Medulla oblongata (tissue), 1 donor: ENCODE results near the gene REEP6.
"Not testable (repeated sequence)": the region's sequence is repeated elsewhere in the genome, so short reads cannot be mapped to it uniquely, and the experiment has no call there.

Experiments
- DNase-seq: peaks from one replicate; pipeline ENCODE4 v3.0.0-alpha.2; 2015; ENCODE audit errors: extremely low spot score

The REEP6 gene

GRCh38 chr19:1472231-1473084 is 18.5 kb upstream of the REEP6 start:
- no peak for DNase-seq

DNA sequence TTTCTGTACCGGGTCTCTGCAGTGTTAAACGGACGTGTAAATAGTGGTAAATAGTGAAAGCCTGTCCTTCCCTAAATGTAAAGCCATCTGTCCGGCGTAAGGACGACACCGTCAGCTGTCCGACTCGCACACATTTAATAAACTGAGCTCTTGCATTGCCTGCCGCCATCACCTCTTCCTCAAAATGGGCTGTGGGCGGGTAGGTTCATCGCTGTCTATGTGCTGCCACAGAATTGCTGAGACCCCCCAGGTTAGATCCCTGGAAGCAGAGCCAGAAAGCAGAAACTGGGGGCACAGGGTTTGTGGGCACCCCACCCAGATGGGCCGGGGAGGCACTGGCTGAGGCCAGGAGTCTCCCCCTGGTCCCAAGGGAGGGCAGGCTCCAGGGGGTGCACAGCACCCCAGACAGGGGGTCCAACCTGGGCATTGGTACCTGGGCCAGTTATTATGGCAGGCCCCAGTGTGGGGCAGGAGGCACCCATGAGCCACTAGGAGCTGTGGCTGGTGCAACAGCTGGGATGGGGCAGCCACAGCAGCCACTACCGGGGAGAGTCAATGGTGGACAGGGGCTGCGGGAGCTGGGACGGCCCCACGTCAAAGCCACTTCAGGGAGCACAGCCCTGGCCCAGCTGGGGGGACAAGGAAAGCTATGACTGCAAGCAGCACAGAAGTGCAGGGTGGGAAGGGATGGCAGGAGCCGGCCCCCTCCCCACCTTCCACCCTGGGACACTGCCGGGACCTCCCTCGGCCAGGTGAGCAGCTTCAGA is 17.7 kb upstream of the REEP6 start:
- DNase-seq, result no peak

DNA sequence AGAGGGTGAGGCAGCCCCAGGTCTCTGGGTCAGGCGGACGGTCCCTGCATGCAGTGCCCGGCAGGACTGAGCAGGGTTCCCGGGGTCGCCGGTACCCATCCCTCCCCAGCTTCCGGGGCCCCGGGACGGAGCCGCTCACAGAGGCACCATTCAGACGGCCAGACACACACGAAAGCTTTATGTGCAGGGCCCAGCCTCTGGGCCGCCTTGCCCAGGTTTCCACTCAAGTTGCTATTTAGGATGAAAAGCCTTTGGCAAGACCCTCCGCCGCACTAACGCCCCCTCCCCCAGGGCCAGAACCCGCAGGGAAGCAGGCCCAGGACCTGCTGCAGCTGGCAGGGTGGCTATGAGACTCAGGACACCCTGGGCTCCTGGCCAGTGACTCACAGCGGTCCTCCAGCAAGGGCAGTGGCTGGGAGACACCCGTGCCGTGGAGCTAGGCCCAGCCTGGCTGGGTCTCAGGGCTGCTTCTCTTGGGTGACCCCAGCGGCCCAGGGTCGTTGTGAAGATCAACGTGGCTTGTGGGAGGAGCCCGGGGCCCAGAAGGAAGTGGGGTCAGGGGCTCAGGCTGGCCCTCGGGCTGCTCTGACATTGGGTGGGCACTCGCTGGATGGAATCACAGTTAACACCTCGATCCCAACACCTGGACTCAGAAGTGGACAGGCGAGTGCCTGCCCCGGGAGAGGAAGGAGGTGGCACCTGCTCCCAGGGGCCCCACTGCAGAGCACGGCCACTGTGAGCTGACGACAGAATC is 16.8 kb upstream of the REEP6 start:
- DNase-seq, result peak; percentile 84

- DNase-seq, result no peak
Observed at GRCh38 chr19:1474765-1475351, 16.1 kb upstream of the REEP6 start.

DNA sequence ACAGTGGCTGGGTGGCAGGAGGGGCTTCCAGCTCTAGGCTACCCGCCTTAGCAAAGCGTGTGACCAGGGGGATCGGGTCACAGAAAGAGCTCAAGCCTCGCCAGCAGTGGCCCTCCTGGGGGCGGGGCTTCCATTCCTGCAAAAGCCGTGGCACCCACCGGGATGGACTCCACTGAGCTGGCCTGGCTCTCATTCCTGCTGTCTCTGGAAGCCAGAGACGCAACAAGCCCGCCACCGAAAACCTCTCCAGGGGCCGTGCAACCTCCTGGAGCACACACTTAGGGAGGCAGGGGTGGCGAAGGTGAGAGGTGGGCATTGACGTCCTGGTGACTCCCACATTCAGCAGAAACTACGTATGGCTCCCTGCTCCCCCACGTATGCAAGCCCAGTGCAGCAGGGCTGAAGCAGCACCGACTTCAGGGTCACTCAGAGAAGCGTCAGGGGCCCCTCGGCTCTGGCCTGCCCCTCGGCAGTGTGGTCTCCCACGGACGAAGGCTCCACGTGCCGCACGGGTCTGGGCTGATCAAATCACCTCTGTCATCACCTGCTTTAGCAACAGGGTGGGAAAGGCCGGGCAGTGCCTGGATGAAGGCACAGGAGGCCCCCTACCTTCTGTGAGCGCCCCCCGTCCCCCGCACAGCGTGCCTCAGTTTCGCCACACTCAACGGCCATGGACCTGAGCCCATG is 15.1 kb upstream of the REEP6 start:
- DNase-seq, result no peak

DNA sequence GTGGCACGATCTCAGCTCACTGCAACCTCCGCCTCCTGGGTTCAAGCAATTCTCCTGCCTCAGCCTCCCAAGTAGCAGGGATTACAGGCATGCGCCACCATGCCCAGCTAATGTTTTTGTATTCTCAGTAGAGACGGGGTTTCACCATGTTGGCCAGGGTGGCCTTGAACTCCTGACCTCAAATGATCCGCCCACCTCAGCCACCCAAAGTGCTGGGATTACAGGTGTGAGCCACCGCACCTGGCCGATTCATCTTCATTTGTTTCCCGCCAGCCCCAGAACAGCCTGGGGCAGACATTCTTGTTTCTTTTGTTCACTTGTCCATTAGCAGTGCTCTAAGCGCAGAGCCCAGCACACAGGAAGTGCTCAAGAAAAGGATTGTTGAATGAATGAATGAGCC is 13.9 kb upstream of the REEP6 start:
- not testable (repeated sequence) for DNase-seq

DNA sequence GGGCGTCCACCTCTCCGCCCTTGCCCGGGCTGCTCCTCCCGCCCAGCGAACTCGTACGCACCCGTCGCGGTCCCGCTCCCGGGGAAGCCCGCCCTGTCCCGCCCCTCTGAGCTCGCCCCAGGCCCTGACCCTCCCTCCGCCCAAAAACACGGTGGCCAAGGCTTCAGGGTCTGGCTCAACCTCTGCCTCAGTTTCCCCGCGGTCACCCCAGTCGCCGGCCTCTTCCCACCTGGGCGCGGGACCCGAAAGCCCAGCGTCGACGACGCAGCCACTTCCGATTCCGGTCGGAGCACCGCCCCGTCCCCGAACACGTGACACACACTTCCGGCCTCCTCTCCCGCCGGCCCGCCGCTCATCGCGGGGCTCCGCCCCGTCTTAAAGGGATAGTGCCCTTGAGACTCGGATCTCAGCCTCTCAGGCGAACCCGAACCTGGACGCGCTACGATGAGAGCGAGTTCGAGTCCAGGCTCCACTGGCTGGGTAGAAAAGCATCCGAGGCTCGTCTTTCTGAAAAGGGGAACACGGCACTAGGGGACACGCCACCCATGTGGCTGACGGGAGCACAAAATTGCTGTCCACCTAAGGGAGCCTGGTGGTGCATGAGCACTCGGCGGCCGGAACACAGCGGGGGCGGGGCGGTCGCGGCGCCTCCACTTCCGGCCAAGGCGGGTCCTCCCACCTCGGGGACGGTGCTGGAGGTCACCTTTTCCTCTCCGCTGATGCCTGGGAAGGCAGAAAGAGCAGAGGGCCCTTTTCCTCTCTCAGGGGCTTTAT is 11.9 kb upstream of the REEP6 start, which contains the start of gene C19orf25:
C19orf25 (minus strand) TSS at position 282 of the 774 bp plus-strand sequence. CDS start 312 bp downstream, outside the sequence.
- DNase-seq, result peak; percentile 96

DNA sequence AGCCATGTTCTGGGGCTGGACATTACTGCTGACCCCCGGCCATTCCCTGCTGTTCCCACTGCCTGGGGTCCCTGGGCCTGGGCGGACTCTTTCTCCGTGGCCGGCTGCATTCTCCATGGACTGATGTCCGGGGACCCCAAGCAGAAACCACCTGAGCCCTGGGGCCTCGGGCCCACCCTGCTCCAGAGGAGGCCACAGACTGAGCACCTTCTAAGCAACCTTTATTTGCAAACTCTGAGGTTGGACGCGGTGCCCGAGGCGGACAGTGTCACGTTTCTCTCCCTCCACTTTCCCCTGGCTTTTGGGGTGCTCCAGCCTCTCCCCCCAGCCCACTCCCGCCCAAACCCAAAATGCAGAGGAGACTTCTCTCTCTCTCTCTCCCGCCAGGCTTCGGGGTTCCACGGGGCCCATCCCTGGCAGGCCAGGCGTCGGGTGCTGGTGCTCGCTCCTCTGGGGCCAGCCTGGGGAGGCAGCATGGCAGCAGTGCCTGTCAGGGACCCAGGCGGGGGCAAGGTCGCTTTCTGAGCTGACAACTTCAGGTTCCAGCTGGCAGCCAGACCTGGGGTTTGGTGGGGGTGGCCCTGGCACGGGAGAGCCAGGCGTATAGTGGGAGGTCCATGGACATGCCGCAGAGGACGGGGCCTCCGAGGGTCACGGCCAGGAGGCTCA is 9.6 kb upstream of the REEP6 start:
- DNase-seq, result no peak

GRCh38 chr19:1481893-1482360 is 9.1 kb upstream of the REEP6 start:
- no peak for DNase-seq

DNA sequence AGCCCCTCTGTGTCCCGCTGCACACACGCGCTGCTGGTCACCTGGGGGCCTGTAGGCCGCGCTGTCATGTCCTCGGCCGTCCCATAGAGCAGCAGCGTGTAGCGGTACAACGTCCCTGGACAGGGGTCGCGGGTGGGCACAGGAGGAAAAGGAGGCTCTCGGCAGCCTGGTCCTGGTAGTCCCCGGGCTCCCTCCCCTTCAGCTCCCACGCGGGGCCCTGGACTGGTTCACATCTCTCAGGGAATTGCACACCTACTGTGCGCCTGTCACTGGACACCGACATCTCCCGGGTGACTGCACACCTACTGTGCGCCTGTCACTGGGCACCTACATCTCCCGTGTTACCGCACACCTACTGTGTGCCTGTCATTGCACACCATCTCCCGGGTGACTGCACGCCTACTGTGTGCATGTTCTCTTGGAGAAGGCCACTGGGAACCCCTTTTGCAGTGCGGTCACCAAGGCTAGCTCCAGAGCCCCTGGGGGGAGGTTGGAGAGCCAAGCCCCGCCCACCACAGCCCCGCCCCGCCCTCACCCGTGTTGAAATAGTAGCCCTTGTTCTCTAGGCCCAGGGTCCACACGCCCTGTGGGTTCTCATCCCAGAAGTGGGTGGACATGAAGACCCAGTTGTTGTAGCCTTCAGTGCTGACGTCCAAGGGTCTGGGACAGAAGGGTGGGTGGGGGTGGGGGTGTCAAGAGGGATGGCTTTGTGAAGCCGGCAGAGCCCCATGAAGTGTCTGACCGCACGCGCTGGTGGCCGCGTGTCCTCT is 8.4 kb upstream of the REEP6 start:
- no peak for DNase-seq

DNA sequence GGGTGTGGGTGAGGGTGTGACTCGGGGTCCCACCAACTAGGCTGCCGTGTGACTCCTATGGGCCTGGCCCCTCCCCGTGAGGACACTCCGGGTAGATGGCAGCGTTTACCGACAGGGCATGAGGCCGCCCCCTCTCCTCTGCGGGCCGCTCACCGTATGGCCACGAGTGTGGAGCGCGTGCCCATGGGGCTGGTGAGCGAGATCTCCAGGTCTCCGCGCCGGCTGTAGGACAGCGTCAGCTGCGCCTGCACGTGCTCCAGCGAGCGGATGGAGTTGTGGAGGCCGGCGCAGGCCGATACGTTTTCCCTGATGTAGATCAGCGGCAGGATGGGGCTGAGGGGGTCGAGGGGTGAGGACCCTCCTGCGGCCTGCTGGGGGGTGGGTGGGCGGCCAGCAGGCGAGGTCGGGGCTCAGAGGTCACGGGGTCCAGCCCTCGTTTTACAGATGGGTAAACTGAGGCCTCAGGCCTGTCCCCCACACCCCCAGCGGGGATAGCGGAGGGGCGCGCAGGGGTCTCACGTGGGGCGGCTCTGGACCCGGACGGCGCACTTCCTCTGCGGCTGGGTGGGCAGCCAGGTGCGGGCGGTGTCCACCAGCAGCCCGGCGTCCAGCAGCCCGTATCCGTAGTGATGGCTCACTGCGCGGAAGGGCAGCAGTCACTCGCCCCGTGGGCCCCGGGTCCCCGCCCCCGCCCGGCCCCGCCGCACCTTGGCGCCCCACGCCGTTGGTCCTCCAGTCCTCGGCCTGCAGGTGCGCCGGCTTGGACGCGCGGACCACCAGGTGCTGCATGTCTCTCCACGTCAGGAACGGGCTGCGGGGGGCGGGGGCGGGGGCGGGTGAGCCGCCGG is 7.6 kb upstream of the REEP6 start:
- no peak for DNase-seq

DNA sequence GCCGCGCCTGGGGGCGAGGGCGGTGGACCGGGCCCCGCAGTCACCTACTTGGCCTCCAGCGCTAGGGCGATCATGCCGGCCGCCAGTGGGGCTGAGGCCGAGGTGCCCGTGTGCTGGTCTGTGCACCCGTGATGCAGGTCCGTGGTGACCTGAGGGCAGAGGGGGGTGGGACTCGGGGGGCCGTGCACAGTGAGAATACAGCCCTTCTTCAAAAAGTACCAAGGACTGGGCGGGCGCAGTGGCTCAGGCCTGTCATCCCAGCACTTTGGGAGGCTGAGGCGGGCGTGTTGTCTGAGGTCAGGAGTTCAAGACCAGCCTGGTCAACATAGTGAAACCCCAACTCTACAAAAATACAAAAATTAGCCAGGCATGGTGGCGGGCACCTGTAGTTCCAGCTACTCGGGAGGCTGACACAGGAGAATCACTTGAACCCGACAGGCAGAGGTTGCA is 7.0 kb upstream of the REEP6 start:
- DNase-seq, result no peak

GRCh38 chr19:1486720-1487575 is 4.0 kb upstream of the REEP6 start:
- no peak for DNase-seq

GRCh38 chr19:1487576-1488281 is 3.3 kb upstream of the REEP6 start:
- DNase-seq, result no peak

DNA sequence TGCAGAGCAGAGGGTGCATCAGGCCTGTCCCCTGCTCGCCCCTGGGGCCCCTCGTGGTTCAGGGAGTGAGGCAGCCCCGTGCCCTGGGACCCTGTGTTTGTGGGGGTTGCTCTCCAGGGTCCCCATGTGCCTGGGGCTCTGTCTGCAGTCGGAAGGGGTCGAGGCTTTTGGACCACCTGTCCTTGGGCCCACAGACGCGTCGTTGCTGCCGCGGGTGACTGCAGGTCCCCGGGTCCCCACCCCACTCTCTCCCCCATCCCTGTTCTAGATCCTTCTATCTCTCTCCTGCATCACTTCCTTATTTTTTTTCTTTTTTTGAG is 2.7 kb upstream of the REEP6 start:
- no peak for DNase-seq
